OCI-LY1 (cell line): ENCODE data around the gene MYO16.

ENCODE experiments used
- EZH2 ChIP-seq: fragments of 200-600 bp; sonication (generic), shearing (Covaris generic); IDR thresholded peaks from 2 replicates; pipeline ENCODE4 v1.8.0; 2017; ENCODE audit warnings: borderline replicate concordance, mixed run types, mild to moderate bottlenecking, antibody characterized with exemption, low read length, moderate library complexity, mixed read lengths
- TF ChIP-seq, protein P1 (sequence below): fragments of 200-600 bp; sonication (generic), shearing (Covaris generic); IDR thresholded peaks from 2 replicates; pipeline ENCODE4 v1.5.1; 2017; ENCODE audit warnings: mild to moderate bottlenecking, antibody characterized with exemption, low read length, moderate library complexity, mixed read lengths

DNA sequence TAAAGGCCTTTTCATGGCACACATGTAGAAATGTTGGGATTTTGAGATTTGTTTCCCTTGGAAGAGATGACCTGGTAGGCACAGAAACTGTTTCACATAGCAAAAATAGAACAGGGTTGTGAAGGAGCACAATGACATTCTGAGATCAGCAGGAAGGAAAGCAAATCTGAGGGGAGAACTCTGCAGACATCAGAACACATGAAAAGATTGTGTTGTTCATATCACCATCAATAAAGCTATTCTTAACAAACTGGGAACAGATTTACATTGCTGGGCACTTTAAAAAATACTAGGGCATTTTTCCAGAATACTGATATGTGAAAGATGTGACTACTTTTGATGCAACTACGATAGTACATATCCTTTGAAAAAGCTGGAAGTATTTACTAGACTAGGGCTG, 481.7 kb downstream of the MYO16 start:
- TF ChIP-seq, protein P1, sequence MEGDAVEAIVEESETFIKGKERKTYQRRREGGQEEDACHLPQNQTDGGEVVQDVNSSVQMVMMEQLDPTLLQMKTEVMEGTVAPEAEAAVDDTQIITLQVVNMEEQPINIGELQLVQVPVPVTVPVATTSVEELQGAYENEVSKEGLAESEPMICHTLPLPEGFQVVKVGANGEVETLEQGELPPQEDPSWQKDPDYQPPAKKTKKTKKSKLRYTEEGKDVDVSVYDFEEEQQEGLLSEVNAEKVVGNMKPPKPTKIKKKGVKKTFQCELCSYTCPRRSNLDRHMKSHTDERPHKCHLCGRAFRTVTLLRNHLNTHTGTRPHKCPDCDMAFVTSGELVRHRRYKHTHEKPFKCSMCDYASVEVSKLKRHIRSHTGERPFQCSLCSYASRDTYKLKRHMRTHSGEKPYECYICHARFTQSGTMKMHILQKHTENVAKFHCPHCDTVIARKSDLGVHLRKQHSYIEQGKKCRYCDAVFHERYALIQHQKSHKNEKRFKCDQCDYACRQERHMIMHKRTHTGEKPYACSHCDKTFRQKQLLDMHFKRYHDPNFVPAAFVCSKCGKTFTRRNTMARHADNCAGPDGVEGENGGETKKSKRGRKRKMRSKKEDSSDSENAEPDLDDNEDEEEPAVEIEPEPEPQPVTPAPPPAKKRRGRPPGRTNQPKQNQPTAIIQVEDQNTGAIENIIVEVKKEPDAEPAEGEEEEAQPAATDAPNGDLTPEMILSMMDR = no peak
- TF ChIP-seq EZH2 = no peak
